GM12891 (cell line): ENCODE data around the gene SETBP1.

Experiments
- DNase-seq: peaks from one replicate; pipeline ENCODE4 v3.0.0; 2011; ENCODE audit warnings: low spot score; ENCODE audit not compliant: insufficient read length
- FAIRE-seq: peaks from 2 replicates; lab custom pipeline; 2011; peaks lifted over from hg19 to GRCh38; lab: Jason Lieb, UNC
- PAX5 ChIP-seq: IDR thresholded peaks from 2 replicates; pipeline ENCODE4 v1.6.1; 2011; ENCODE audit warnings: low read length, moderate library complexity, mild to moderate bottlenecking; ENCODE audit not compliant: insufficient read depth, severe bottlenecking
- POLR2A ChIP-seq: IDR thresholded peaks from 2 replicates; pipeline ENCODE4 v1.6.1; 2011; ENCODE audit warnings: low read depth, low read length, control low read depth
- POLR2AphosphoS5 ChIP-seq: IDR thresholded peaks from 2 replicates; pipeline ENCODE4 v1.6.1; 2011; ENCODE audit warnings: low read depth, low read length, control low read depth
- POU2F2 ChIP-seq: IDR thresholded peaks from 2 replicates; pipeline ENCODE4 v1.6.1; 2011; ENCODE audit warnings: low read depth, mild to moderate bottlenecking, control low read depth, low read length, moderate library complexity
- SPI1 ChIP-seq: IDR thresholded peaks from 2 replicates; pipeline ENCODE4 v1.6.1; 2011; ENCODE audit warnings: low read depth, low read length, control low read depth
- TAF1 ChIP-seq: IDR thresholded peaks from 2 replicates; pipeline ENCODE4 v1.6.1; 2011; ENCODE audit warnings: low read depth, low read length, control low read depth

The SETBP1 gene

GRCh38 chr18:44871771-44872170 is 191.1 kb downstream of the SETBP1 start:
- TF ChIP-seq PAX5 (no peak), POLR2A (no peak), POLR2AphosphoS5 (no peak), POU2F2 (no peak), TAF1 (no peak), SPI1 (no peak)
- FAIRE-seq (no peak), DNase-seq (no peak)

DNA sequence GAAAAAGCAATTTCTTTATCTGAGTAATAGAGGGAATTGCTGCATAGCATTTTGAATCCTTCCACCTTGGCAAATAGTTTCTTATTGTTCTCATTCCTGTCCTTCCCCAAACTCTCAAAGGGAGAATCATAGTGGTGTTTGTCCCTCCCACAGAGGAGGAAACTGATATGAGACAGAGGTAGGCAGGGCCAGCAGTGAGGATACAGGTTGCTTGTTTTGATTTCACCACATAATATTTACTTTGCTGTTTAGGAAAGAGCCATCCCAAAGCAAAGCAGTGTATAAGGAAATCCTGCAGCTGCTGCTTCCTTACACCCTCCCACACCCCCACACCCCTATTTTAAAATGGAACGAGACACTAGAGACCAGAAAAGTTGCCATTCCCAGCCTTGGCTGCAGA is 195.3 kb downstream of the SETBP1 start:
- TF ChIP-seq SPI1 (no peak), POLR2AphosphoS5 (no peak), POU2F2 (no peak), TAF1 (no peak), PAX5 (no peak), POLR2A (no peak)
- FAIRE-seq (no peak), DNase-seq (no peak)

- TF ChIP-seq POLR2A (no peak), POU2F2 (no peak), PAX5 (no peak)
- DNase-seq (no peak), FAIRE-seq (no peak)
These were observed 196.1 kb downstream of the SETBP1 start for GRCh38 chr18:44876755-44877154.

- no peak for FAIRE-seq
- TF ChIP-seq POU2F2, result no peak
- no peak for TF ChIP-seq SPI1
- TF ChIP-seq POLR2AphosphoS5, result no peak
- TF ChIP-seq TAF1, result no peak
- no peak for TF ChIP-seq POLR2A
- no peak for DNase-seq
These were observed 197.6 kb downstream of the SETBP1 start for GRCh38 chr18:44878335-44878734.

DNA sequence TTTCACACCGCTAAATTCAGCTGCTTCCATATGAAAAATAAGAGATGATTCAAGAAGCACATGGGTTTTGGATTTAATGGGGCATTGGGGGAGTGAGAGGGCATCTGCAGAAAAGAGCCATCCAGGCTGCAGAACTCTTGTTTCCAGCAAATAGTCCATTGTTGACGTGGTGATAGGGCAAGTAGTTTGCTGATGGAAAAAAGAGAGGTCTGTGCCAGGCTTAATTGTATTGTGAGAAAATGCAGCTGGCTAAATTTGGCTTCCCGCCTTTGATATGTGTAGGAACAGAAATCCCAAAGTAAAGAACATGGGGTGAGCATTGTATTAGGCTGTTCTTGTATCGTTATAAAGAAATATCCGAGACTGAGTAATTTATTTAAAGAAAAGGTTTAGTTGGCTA is 199.5 kb downstream of the SETBP1 start:
- TF ChIP-seq TAF1, result no peak
- TF ChIP-seq POLR2A, result no peak
- TF ChIP-seq POLR2AphosphoS5, result no peak
- no peak for TF ChIP-seq POU2F2
- no peak for TF ChIP-seq SPI1
- no peak for TF ChIP-seq PAX5
- DNase-seq (no peak), FAIRE-seq (no peak)

DNA sequence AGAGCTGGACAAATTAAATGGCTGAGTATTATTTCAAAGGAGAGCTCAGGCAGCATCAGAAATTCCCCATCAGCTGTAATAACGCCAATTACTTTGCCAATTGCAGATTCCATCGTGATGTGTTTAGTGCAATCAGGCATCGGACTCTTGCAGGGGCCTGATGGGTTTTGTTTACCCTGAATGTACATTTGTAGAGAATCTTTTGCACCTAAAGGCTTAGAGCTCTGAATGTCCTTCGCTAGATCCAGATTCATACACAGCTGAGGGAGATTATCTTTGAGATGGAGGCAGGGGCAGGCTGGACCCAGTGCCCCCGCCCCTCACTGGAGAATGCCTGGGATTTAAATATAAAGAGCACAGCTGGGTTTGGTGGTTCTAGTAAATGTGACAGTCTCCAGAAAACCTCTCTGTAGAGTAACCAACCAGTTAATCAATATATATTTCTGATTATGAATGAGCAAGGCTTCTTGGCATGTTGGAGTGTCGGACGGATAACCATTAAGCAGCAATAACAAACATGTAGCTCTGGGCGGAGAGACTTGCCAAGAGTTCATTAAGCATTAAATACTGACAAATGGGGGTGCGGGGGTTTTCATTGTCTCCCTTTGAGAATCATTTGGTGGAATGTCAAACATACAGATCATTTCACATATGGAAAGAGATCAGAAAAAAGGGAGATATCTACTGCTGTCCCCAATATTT is 200.9 kb downstream of the SETBP1 start:
- FAIRE-seq, result no peak
- TF ChIP-seq POLR2A (no peak), TAF1 (no peak), SPI1 (no peak), POU2F2 (no peak), PAX5 (no peak), POLR2AphosphoS5 (no peak)
- no peak for DNase-seq

- no peak for FAIRE-seq
- no peak for DNase-seq
- TF ChIP-seq POLR2A (no peak), POLR2AphosphoS5 (no peak), POU2F2 (no peak), SPI1 (no peak), PAX5 (no peak), TAF1 (no peak)
These were observed 201.6 kb downstream of the SETBP1 start for GRCh38 chr18:44882163-44882868.

DNA sequence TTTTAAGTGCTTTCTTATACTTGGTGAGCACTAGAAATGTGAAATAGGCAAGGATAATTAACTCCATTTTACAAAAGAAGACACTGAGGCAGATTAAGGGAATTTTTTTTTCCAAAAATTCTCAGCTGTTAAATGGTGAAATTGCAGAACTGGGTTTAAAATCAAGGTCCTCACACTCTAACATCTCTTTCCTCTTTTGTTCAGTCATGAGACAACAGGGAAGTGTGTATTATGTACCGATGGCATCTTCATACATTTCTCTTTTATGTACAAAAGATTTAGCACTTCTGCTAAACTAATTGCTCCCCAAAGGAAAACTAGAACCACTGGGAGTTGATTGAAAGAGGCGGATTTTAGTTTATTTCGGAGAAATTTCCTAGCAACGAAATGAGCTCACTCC is 203.0 kb downstream of the SETBP1 start:
- no peak for DNase-seq
- no peak for FAIRE-seq
- no peak for TF ChIP-seq TAF1
- no peak for TF ChIP-seq POU2F2
- TF ChIP-seq POLR2A, result no peak
- TF ChIP-seq SPI1, result no peak
- no peak for TF ChIP-seq PAX5
- no peak for TF ChIP-seq POLR2AphosphoS5

- TF ChIP-seq SPI1 (no peak), TAF1 (no peak), POU2F2 (no peak), POLR2A (no peak), POLR2AphosphoS5 (no peak), PAX5 (no peak)
- FAIRE-seq, result no peak
- DNase-seq, result no peak
These were observed 203.7 kb downstream of the SETBP1 start for GRCh38 chr18:44884431-44884830.

- no peak for DNase-seq
- FAIRE-seq, result no peak
- no peak for TF ChIP-seq PAX5
- no peak for TF ChIP-seq POLR2AphosphoS5
- TF ChIP-seq POU2F2, result no peak
- no peak for TF ChIP-seq SPI1
- TF ChIP-seq POLR2A, result no peak
- no peak for TF ChIP-seq TAF1
These were observed 204.8 kb downstream of the SETBP1 start for GRCh38 chr18:44885507-44885906.
